HG02970 (cell line): ENCODE data around the gene AOC3.

Experiments used
- ATAC-seq: cut with Tn5 transposase; IDR thresholded peaks from one replicate; pipeline ENCODE4 v1.9.1; 2021; ENCODE audit warnings: mild to moderate bottlenecking, moderate library complexity, moderate number of reproducible peaks; ENCODE audit not compliant: unreplicated experiment, low FRiP score

Gene AOC3, protein sequence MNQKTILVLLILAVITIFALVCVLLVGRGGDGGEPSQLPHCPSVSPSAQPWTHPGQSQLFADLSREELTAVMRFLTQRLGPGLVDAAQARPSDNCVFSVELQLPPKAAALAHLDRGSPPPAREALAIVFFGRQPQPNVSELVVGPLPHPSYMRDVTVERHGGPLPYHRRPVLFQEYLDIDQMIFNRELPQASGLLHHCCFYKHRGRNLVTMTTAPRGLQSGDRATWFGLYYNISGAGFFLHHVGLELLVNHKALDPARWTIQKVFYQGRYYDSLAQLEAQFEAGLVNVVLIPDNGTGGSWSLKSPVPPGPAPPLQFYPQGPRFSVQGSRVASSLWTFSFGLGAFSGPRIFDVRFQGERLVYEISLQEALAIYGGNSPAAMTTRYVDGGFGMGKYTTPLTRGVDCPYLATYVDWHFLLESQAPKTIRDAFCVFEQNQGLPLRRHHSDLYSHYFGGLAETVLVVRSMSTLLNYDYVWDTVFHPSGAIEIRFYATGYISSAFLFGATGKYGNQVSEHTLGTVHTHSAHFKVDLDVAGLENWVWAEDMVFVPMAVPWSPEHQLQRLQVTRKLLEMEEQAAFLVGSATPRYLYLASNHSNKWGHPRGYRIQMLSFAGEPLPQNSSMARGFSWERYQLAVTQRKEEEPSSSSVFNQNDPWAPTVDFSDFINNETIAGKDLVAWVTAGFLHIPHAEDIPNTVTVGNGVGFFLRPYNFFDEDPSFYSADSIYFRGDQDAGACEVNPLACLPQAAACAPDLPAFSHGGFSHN

GRCh38 chr17:42850954-42851353 lies at the start of gene AOC3:
Gene AOC3, plus strand, starts transcription at chr17:42851199. Its CDS starts 145 bp downstream, at chr17:42851344.
- ATAC-seq = no peak

- ATAC-seq = no peak
Measured at GRCh38 chr17:42803074-42803883, 47.7 kb upstream of the AOC3 start.

GRCh38 chr17:42804918-42805367 lies 46.1 kb upstream of the AOC3 start:
- no peak for ATAC-seq

DNA sequence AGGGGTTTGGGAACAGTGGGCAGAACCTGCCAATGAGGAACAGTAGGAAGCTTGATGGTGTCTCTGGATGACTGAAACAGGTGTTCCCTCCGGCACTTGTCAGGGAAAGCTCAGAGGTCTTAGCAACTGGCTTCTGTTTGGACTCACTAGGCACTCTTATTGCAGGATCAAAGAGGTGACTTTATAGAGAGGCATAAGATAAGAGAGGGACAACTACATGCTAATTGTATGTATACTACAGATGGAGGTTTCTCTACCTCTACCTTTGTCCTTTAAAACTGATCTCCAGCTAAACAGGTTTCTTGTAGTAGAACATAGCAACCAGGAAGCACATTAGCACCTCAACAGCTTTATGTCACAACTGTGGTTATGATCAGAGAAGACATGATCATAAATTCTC lies 44.8 kb upstream of the AOC3 start:
- ATAC-seq = no peak

DNA sequence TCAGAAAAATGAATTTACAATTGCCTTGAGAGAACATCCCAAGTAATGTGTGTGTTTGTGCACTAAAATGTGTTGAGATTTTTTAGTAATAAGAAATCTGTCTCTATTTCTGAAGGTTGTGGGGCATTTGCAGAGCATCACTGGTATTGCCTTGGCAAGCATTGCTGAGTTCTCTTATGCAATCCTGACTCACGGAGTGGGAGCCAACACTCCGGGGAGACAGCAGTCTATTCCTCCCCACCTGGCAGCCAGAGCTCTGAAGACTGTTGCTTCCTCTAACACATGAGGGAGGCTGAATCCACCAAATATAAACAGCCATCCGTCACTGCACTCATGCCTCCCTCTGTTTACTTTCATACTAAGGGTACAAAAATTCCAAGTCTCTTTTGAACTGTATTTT lies 41.7 kb upstream of the AOC3 start:
- no peak for ATAC-seq

DNA sequence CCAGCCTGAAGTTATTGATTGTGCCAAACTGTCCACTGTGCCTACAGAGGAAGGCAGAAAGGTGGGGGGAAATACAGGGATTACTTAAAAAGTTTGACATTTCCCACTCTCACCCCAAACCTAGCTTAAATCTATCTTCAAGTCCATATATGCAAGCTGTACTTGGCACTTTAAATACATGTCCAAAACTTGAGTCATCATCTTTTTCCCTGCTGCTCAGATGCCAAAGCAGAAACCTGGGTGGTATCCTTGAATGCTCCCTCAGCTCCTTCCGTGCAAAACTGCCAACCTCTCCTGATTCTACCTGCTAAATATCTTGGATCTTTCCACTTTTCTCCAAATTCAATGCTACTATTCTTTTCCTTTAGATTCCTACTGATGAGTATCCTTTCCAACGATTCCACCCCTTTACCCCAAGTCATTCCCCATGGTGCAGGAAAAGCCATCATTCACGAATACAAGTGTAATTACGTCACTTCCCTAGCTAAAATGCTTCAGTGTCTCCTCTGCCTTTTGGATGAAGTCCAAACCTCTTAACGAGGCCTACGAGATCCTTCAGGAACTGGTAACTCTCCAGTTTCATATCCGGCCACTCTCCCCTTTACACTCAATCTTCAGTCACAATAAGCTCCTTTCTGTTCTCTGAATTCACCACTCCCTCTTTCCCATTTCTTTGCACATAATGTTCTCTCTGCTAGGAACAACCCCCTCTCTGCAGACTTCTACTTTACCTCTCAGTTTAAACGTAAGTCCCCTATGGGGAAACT lies 36.2 kb upstream of the AOC3 start:
- ATAC-seq = no peak

GRCh38 chr17:42817866-42818265 lies 33.1 kb upstream of the AOC3 start:
- no peak for ATAC-seq

DNA sequence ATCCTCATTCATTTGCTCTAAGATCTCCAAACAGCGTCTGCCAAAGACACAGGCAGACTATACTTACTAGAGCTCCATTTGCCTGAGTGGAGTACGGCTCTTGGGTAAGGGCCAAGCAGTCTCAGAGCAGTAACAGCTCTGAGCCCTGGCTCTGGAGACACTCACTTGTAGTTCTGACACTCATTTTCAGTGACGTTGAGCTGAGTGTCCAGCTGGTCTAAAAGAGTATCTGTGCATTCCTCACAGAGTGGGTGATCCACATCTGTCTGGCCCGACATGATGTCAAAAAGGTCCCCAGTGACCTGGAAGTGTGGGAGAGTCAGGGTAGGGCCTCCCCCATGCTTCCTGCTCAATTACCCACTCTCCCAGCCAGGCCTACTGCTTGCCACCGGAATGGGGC lies 32.6 kb upstream of the AOC3 start:
- ATAC-seq = no peak

- no peak for ATAC-seq
Measured at GRCh38 chr17:42819939-42820535, 31.0 kb upstream of the AOC3 start.

DNA sequence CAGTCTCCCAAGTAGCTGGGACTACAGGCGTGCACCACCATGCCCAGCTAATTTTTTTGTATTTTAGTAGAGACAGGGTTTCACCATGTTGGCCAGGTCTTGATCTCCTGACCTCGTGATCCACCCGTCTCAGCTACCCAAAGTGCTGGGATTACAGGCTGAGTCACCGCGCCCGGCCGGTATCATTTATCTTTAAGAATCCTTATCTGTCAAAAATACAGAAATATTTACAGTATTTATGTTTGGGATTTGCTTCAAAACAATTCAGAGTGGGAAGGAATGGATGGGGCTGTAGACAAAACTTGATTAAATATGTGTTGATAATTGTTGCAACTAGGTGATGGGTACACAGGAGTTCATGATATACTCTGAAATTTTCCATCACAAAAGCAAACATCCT lies 29.8 kb upstream of the AOC3 start:
- no peak for ATAC-seq

DNA sequence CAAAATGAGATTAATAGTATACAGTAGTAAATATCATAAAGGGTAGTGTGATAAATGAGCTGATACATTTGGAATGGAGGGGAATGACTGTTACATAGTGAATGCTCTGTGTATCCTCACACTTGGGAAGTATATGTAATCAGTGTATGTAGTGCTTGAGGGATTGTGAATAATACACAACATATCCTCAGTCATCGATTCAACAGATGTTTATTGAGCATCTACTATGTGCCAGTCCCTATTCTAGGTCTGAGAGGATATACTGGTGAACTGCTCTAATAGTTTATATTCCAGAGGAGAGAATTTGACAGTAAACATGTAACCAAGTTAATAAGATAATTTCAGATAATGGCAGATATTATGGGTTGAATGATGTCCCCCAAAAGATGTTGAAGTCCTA lies 23.5 kb upstream of the AOC3 start:
- ATAC-seq = no peak

DNA sequence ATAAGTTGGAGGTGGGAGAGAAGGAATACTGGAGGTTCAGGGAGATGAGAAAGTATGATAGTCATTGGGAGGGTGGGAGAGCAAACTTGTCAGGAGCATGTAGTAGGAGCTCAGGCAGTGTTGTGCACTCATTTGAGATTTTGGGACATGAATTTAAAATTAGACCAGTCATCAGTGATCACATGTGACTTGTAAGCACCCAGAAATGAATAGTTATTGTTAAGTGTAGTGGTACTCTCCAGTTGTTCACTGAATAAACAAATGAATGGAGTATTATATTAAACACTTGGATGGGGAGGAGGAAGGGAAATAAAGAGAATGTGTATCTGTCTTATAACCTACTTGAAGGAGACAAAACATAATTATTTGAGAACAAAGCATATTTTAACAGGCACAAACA lies 20.0 kb upstream of the AOC3 start:
- no peak for ATAC-seq

DNA sequence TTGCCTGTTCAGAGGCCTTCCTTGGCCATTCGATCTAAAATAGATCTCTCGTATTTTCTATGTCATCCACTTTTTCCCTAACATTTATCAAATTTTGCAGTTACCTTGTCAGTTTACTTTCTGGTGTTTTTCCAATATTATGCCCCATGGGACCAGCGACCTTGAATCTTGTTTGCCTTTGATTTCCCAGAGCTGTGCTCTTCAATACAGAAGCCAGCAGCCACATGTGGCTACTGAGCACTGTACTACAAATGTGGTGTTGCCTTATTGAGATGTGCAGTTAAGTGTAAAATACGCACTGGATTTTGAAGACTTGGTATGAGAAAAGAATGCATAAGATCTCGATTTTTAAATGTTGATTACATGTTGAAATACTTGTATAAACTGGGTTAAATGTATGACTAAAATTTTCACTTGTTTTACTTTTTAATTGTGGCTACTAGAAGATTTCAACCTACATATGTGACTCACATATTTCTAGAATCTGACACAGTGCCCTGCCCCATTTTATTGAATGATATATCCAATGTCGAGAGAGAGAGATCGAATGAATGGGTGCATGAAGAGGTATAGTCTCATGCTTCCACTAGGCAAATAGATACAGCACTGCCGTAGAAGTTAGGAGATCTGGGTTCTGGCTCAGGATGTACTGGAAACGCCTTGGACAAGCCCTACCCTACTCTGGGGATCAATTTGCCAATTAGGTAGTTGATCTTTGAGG lies 18.6 kb upstream of the AOC3 start:
- ATAC-seq = no peak

DNA sequence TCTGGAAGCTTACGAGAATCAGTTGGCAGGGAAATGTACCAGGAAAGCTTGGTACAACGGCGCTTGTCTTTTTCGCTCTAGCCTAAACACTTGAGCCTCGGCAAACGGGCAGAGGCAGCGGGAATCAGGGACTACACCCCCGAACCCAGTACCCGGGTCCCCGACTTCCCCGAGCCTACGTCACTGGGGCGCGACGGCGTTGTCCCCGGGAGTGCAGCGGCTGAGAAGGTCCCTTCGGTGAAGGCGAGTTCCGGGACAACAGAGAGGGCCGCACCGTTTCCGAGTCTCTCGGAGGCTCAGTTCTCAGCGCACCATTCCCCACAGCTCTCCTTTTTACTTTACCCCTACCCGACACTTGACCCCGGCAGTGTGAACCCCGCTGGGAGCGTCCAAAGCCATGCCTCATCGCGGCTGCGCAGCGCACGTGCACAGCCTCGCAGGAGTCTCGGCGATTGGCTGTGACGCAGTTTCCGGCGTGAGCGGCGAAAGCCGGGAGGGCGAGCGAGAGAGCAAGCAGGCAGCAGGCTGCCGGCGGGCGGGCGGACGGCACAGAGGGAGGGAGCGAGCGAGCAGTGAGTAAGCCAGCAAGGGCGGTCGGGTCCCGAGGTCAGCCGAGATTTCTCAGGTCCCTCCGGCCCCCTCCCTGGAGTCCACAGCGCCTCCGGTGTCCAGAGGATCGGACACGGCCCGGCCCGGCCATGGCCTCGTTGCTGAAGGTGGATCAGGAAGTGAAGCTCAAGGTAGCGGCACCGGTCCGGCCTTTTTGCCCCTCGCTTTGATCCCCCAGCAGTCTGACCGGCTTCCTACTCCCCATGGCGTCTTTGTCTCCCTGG lies 17.8 kb upstream of the AOC3 start, which contains the start of gene PSME3:
TSS of gene PSME3 (plus strand) at position 464 of the 833 bp plus-strand sequence. CDS start at position 699, 235 bp downstream.
- peak; percentile 80 for ATAC-seq

DNA sequence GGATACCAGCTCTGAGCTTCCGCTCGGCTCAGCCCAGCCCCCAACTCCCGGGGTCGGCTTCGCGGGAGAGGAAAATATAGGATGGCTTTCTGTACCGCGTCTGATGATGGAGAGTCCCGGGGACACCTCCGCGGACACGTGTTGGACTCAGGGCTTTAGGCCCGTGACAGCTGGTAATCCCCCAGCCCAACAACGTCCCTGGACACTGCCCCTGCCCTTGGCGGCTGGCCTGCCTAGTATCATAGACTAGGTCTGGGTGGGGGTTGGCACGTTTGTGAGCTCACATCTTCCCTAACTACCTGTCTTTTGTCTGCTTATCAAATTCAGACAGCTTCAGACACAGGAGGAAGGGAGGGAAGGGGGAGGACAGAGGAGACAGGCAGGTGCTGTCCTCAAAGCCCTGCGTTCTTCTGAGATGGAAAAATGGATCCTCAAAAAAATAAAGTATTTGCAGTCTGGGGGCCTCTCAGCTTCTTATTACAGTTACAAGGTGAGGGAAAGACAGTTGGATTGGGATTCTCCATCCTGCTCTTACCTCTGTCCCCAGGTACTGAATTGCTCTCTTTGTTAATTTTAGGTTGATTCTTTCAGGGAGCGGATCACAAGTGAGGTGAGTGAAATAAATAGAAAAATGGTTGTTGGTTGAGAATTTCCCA lies 17.1 kb upstream of the AOC3 start:
- ATAC-seq = peak; percentile 16

DNA sequence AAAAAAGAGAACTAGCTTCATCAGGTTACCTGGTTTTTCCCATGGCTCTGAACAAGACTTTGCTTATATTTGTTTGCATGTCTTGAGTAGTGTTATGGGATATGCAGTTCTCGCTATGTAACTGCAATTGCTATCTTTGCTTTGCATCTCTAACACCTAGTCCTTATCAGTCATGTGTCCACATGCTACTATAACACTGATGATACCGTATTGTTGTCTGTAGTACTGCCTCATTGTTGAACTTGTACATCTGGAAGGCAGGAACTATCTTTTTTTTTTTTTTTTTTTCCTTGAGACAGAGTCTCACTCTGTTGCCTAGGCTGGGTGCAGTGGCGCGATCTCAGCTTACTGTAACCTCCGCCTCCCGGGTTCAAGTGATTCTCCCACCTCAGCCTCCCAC lies 15.3 kb upstream of the AOC3 start:
- ATAC-seq = no peak

- ATAC-seq = no peak
Measured at GRCh38 chr17:42841975-42842685, 8.9 kb upstream of the AOC3 start.
